IPS-15b (cell line): ENCODE data around the gene TBC1D22A.

Experiments used
- H3K27me3 ChIP-seq: one replicate; pipeline ENCODE4 v1.6.1; 2013; ENCODE audit warnings: low read length; ENCODE audit not compliant: control insufficient read depth, insufficient read depth
- H3K36me3 ChIP-seq: one replicate; pipeline ENCODE4 v1.6.1; 2013; ENCODE audit warnings: low read length; ENCODE audit not compliant: control insufficient read depth, insufficient read depth
- H3K4me1 ChIP-seq: one replicate; pipeline ENCODE4 v1.6.1; 2013; ENCODE audit warnings: mild to moderate bottlenecking, low read length; ENCODE audit not compliant: control insufficient read depth, insufficient read depth
- H3K4me3 ChIP-seq: one replicate; pipeline ENCODE4 v1.5.1; 2013; ENCODE audit warnings: low read depth, low read length
- H3K9ac ChIP-seq: one replicate; pipeline ENCODE4 v1.6.1; 2013; ENCODE audit warnings: low read depth, mild to moderate bottlenecking, low read length
- H3K9me3 ChIP-seq: one replicate; pipeline ENCODE4 v1.6.1; 2013; ENCODE audit warnings: mild to moderate bottlenecking, low read length; ENCODE audit not compliant: control insufficient read depth, insufficient read depth

TBC1D22A gene

GRCh38 chr22:47006869-47007268, 244.4 kb downstream of the TBC1D22A start:
- Histone ChIP-seq H3K9me3 (no peaks in the 10 kb centered on the region), H3K27me3 (no peaks in the 10 kb centered on the region), H3K4me1 (no peaks in the 10 kb centered on the region)

GRCh38 chr22:47007496-47007895, 245.0 kb downstream of the TBC1D22A start:
- H3K4me3 ChIP-seq, result no peak overlapping the region
- no peak overlapping the region for H3K9ac ChIP-seq
- no peaks in the 10 kb centered on the region for H3K4me1 ChIP-seq
- H3K9me3 ChIP-seq, result no peaks in the 10 kb centered on the region
- no peaks in the 10 kb centered on the region for H3K27me3 ChIP-seq
- H3K36me3 ChIP-seq, result no peaks in the 10 kb centered on the region

More at GRCh38 chr22:47006869-47007268, 244.4 kb downstream of the TBC1D22A start:
- no peak overlapping the region for H3K9ac ChIP-seq
- H3K4me3 ChIP-seq, result no peak overlapping the region
- H3K36me3 ChIP-seq, result no peaks in the 10 kb centered on the region

- Histone ChIP-seq H3K4me1 (no peaks in the 10 kb centered on the region), H3K9ac (no peak overlapping the region), H3K36me3 (no peaks in the 10 kb centered on the region), H3K9me3 (no peaks in the 10 kb centered on the region), H3K27me3 (no peaks in the 10 kb centered on the region), H3K4me3 (no peak overlapping the region)
These were observed 245.9 kb downstream of the TBC1D22A start for GRCh38 chr22:47008208-47008885.

GRCh38 chr22:47009304-47010101, 247.1 kb downstream of the TBC1D22A start:
- no peaks in the 10 kb centered on the region for H3K4me1 ChIP-seq
- no peak overlapping the region for H3K4me3 ChIP-seq
- H3K9me3 ChIP-seq, result no peaks in the 10 kb centered on the region
- H3K27me3 ChIP-seq, result no peaks in the 10 kb centered on the region
- no peak overlapping the region for H3K9ac ChIP-seq
- peaks cover 1% of the 10 kb centered on the region for H3K36me3 ChIP-seq

GRCh38 chr22:47010211-47010610, 247.8 kb downstream of the TBC1D22A start:
- Histone ChIP-seq H3K27me3 (no peaks in the 10 kb centered on the region), H3K36me3 (peaks cover 3% of the 10 kb centered on the region), H3K4me1 (no peaks in the 10 kb centered on the region), H3K9me3 (no peaks in the 10 kb centered on the region), H3K9ac (no peak overlapping the region), H3K4me3 (no peak overlapping the region)

- H3K4me3 ChIP-seq, result no peak overlapping the region
These were observed 248.8 kb downstream of the TBC1D22A start for GRCh38 chr22:47011131-47011858.

GRCh38 chr22:47011859-47012258, 249.4 kb downstream of the TBC1D22A start:
- Histone ChIP-seq H3K9me3 (no peaks in the 10 kb centered on the region), H3K4me1 (no peaks in the 10 kb centered on the region), H3K9ac (no peak overlapping the region), H3K4me3 (no peak overlapping the region), H3K36me3 (peaks cover 3% of the 10 kb centered on the region), H3K27me3 (no peaks in the 10 kb centered on the region)

More at GRCh38 chr22:47011131-47011858, 248.8 kb downstream of the TBC1D22A start:
- Histone ChIP-seq H3K27me3 (no peaks in the 10 kb centered on the region), H3K4me1 (no peaks in the 10 kb centered on the region), H3K9me3 (no peaks in the 10 kb centered on the region), H3K36me3 (peaks cover 3% of the 10 kb centered on the region), H3K9ac (no peak overlapping the region)

GRCh38 chr22:47012589-47013370, 250.3 kb downstream of the TBC1D22A start:
- Histone ChIP-seq H3K4me1 (no peaks in the 10 kb centered on the region), H3K9me3 (no peaks in the 10 kb centered on the region), H3K36me3 (peaks cover 3% of the 10 kb centered on the region), H3K27me3 (no peaks in the 10 kb centered on the region), H3K4me3 (no peak overlapping the region), H3K9ac (no peak overlapping the region)

GRCh38 chr22:47013861-47014635, 251.6 kb downstream of the TBC1D22A start:
- Histone ChIP-seq H3K27me3 (no peaks in the 10 kb centered on the region), H3K4me3 (no peak overlapping the region), H3K4me1 (no peaks in the 10 kb centered on the region), H3K9ac (no peak overlapping the region), H3K36me3 (peaks cover 3% of the 10 kb centered on the region), H3K9me3 (no peaks in the 10 kb centered on the region)

GRCh38 chr22:47014636-47015345, 252.3 kb downstream of the TBC1D22A start:
- no peak overlapping the region for H3K4me3 ChIP-seq
- H3K4me1 ChIP-seq, result no peaks in the 10 kb centered on the region
- peaks cover 3% of the 10 kb centered on the region for H3K36me3 ChIP-seq
- no peak overlapping the region for H3K9ac ChIP-seq
- H3K27me3 ChIP-seq, result no peaks in the 10 kb centered on the region
- no peaks in the 10 kb centered on the region for H3K9me3 ChIP-seq
